Naive B cell (primary cell): Measurements from ENCODE around the gene SCEL. TPM values are rescaled to one million over a fixed set of nuclear protein-coding genes. Genes with fewer than 3 reads are reported as not detected.

Experiments used
- ATAC-seq, 2 donors: fragments of 150-1000 bp; cut with Tn5 transposase; 2 replicates each; pipeline ENCODE4 v1.10.0; 2021; ENCODE audit warnings: low read depth in 2 of 2, mild to moderate bottlenecking in 2 of 2, moderate library complexity in 2 of 2
- DNase-seq: peaks from one replicate; pipeline ENCODE4 v3.0.0; 2022
- H3K27ac Mint-ChIP-seq, 6 donors: one replicate each; pipeline ENCODE4 v1.8.0; 2020 to 2022; ENCODE audit warnings: mild to moderate bottlenecking in 6 of 6, mixed read lengths in 6 of 6, moderate library complexity in 5 of 6, inconsistent platforms in 2 of 6
- H3K27me3 Mint-ChIP-seq, 3 donors: one replicate each; pipeline ENCODE4 v1.8.0; 2021 to 2022; ENCODE audit warnings: mixed read lengths in 3 of 3, mild to moderate bottlenecking in 1 of 3
- H3K36me3 Mint-ChIP-seq, 2 donors: one replicate each; pipeline ENCODE4 v1.8.0; 2020 to 2022; ENCODE audit warnings: mixed read lengths in 2 of 2, inconsistent platforms in 1 of 2, mild to moderate bottlenecking in 1 of 2
- H3K4me1 Mint-ChIP-seq, 3 donors: one replicate each; pipeline ENCODE4 v1.8.0; 2020 to 2022; ENCODE audit warnings: mixed read lengths in 3 of 3, inconsistent platforms in 1 of 3, mild to moderate bottlenecking in 1 of 3, moderate library complexity in 1 of 3
- H3K4me3 Mint-ChIP-seq, 8 donors: one replicate each; pipeline ENCODE4 v1.8.0; 2020 to 2022; ENCODE audit warnings: mild to moderate bottlenecking in 8 of 8, mixed read lengths in 8 of 8, moderate library complexity in 8 of 8, inconsistent platforms in 2 of 8
- H3K9me3 Mint-ChIP-seq, 7 donors: one replicate each; pipeline ENCODE4 v1.8.0; 2020 to 2022; ENCODE audit warnings: mixed read lengths in 7 of 7, mild to moderate bottlenecking in 5 of 7, inconsistent platforms in 2 of 7, moderate library complexity in 1 of 7
- polyA plus RNA-seq, 6 donors: library from polyadenylated mRNA; unstranded; fragments of 300-500 nt; fragmentation: Illumina TruSeq; gene quantifications; one replicate each; pipeline ENCODE4 v1.2.3, GENCODE V29; 2021; ENCODE audit warnings: low read depth in 6 of 6

Gene SCEL
- polyA plus RNA-seq, 6 donors from 2014 or later: not detected

GRCh38 chr13:77548594-77548993 is 13.1 kb downstream of the SCEL start:
- Mint-ChIP-seq H3K9me3 (peaks cover 0 to 3% (median 0%) of the 10 kb centered on the region in 7 donors), H3K36me3 (no peaks in the 10 kb centered on the region), H3K4me1 (peaks cover 10 to 11% (median 11%) of the 10 kb centered on the region in 3 donors), H3K27me3 (peaks cover 0 to 5% (median 4%) of the 10 kb centered on the region in 3 donors), H3K4me3 (no peak overlapping the region), H3K27ac (no peak overlapping the region)
- DNase-seq: no peak
- ATAC-seq: no peak

DNA sequence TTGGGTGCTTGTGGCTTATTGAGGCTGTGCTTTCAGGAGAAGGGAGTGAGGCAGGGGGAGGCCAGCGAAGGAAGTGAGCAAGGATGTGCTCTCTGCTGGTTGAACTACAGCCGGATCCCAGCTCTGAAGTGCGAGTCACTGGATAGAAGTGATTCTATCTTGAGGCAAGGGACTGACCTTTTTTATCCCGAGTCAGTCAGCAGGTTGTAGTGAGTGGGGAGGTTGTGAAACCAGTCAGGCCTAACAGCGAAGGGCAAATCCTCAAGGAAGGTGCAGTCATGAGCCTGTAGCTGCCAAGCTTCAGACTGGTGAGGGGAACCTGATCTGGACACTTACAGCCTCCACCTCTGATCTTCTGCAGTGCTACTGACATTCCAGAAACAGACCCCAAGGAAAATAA is 18.6 kb downstream of the SCEL start:
- Mint-ChIP-seq H3K9me3 (peaks cover 0 to 4% (median 0%) of the 10 kb centered on the region in 7 donors), H3K4me1 (peaks cover 4 to 12% (median 6%) of the 10 kb centered on the region in 3 donors), H3K4me3 (no peak overlapping the region), H3K36me3 (no peaks in the 10 kb centered on the region), H3K27me3 (peaks cover 4 to 9% (median 5%) of the 10 kb centered on the region in 3 donors), H3K27ac (peak overlapping the region in 1 of 6 donors; percentile 52)
- DNase-seq (no peak), ATAC-seq (no peak)

DNA sequence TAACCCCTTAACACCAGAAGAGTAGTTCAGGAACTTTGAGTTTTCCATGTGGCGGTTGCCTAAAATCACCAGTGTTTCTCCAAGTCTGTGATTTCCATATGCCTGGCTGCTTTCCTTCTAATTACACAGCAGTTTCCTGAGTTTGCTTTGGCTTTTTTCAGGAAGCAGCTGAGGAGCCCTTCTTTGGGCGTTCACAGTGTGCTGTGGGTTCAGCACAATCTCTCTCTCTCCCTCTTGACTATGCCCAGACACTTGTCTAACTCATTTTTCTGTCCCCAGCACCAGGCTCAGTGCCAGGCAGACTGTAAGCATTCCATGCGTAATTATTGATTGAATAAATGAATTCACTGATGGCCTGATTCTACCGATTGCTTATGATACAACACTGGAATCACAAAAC is 19.7 kb downstream of the SCEL start:
- Mint-ChIP-seq H3K4me3 (no peak overlapping the region), H3K36me3 (no peaks in the 10 kb centered on the region), H3K27ac (no peak overlapping the region), H3K27me3 (peaks cover 0 to 9% (median 0%) of the 10 kb centered on the region in 3 donors), H3K9me3 (peaks cover 0 to 4% (median 0%) of the 10 kb centered on the region in 7 donors), H3K4me1 (peaks cover 6 to 18% (median 9%) of the 10 kb centered on the region in 3 donors)
- no peak for ATAC-seq
- DNase-seq: no peak

DNA sequence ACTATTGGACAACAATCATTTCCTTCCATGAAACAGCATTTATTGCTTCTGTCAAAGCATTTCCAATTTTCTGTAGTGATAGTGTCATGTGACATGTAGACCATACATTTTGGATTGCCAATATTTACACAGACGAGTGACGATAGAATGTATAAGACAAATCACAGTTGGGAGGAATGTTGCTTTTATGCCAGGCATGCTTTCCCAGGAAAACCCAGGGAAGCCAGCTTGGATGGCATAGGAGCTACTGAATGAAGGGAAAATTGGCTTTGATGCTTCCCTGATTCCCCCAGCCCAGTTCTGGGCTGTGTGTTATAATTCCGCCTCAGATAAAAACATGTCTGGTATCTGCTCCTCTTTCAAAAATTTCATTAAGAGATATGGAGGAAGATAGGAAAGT is 22.5 kb downstream of the SCEL start:
- Mint-ChIP-seq H3K9me3 (peaks cover 0 to 2% (median 0%) of the 10 kb centered on the region in 7 donors), H3K4me1 (peaks cover 6 to 18% (median 9%) of the 10 kb centered on the region in 3 donors), H3K36me3 (no peaks in the 10 kb centered on the region), H3K27ac (peak overlapping the region in 3 of 6 donors; percentile 18 to 67 (median 19)), H3K27me3 (peaks cover 0 to 11% (median 0%) of the 10 kb centered on the region in 3 donors), H3K4me3 (peak overlapping the region in 1 of 8 donors; percentile 45)
- DNase-seq (no peak), ATAC-seq (no peak)

GRCh38 chr13:77563111-77563510 is 27.6 kb downstream of the SCEL start:
- ATAC-seq (no peak), DNase-seq (no peak)
- Mint-ChIP-seq H3K27me3 (peaks cover 0 to 7% (median 0%) of the 10 kb centered on the region in 3 donors), H3K9me3 (no peaks in the 10 kb centered on the region), H3K4me3 (no peak overlapping the region), H3K27ac (no peak overlapping the region), H3K36me3 (no peaks in the 10 kb centered on the region), H3K4me1 (peaks cover 4 to 16% (median 6%) of the 10 kb centered on the region in 3 donors)

DNA sequence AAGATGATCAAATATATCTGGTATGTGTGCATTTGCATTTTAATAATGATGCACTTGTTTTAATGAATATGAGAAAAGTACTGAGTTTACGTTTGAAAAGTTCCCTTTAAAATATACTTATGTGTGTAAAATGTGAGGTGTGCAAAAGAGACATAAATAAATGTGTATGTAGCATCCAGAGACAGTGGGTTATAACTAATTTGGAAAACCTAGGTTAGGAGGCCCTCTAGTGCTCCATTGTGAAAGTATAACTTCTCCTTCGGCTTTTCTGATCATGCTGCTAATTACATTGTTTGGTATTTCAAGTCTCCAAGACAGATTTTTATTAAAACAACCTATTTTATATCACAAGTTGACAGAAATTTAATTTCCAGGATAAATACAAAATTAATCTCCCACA is 30.1 kb downstream of the SCEL start:
- H3K27ac Mint-ChIP-seq: no peak overlapping the region
- H3K4me1 Mint-ChIP-seq: no peaks in the 10 kb centered on the region
- DNase-seq (peak; percentile 26), ATAC-seq (peak; percentile 37 to 59)
- peaks cover 0 to 7% (median 0%) of the 10 kb centered on the region in 3 donors for H3K27me3 Mint-ChIP-seq
- no peak overlapping the region for H3K4me3 Mint-ChIP-seq
- H3K9me3 Mint-ChIP-seq: no peaks in the 10 kb centered on the region
- no peaks in the 10 kb centered on the region for H3K36me3 Mint-ChIP-seq

GRCh38 chr13:77571956-77572355 is 36.5 kb downstream of the SCEL start:
- ATAC-seq: no peak
- H3K27me3 Mint-ChIP-seq: peaks cover 18 to 32% (median 20%) of the 10 kb centered on the region in 3 donors
- H3K36me3 Mint-ChIP-seq: no peaks in the 10 kb centered on the region
- no peak overlapping the region for H3K27ac Mint-ChIP-seq
- no peaks in the 10 kb centered on the region for H3K9me3 Mint-ChIP-seq
- DNase-seq: no peak
- no peaks in the 10 kb centered on the region for H3K4me1 Mint-ChIP-seq
- H3K4me3 Mint-ChIP-seq: no peak overlapping the region

DNA sequence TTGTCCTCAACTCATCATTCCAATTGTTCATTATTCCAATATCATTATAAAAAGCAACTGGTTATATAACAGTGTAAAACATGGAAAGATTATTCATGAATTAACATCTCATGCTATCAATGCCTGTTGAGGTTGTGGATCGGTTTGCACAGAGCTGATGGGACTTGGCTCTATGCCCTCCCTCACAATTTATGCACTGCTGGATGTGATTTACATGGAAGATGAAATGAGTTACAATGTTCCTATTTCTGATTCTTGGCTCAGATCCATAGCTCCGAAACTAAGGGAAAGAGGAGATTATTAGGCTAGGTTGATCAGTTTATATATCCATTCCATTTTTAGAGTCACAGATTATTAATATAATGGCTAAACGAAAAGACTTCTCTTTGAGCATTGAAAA is 38.6 kb downstream of the SCEL start:
- H3K4me1 Mint-ChIP-seq: no peaks in the 10 kb centered on the region
- no peak overlapping the region for H3K4me3 Mint-ChIP-seq
- ATAC-seq (no peak), DNase-seq (no peak)
- peaks cover 21 to 53% (median 31%) of the 10 kb centered on the region in 3 donors for H3K27me3 Mint-ChIP-seq
- H3K9me3 Mint-ChIP-seq: no peaks in the 10 kb centered on the region
- no peak overlapping the region for H3K27ac Mint-ChIP-seq
- no peaks in the 10 kb centered on the region for H3K36me3 Mint-ChIP-seq

DNA sequence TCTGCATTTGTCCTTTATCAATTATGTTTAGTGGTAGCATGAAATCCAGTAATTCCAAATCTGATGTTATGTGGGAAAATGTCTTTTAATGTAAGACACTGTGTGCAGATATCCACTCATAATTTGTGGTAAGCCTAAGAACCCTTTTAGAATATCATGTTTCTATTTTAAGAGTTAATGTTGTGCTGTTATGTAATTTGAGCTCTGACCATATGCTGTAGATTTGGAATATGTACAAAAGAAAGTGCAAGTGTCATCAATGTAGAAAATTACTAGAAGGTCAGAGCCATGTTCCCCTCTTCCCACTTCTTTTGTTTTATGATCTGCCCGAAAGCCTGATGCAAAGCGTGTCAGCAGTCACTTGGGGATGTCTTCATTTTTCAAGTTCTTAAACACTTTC is 44.5 kb downstream of the SCEL start:
- no peaks in the 10 kb centered on the region for H3K4me1 Mint-ChIP-seq
- ATAC-seq: no peak
- no peaks in the 10 kb centered on the region for H3K9me3 Mint-ChIP-seq
- DNase-seq: no peak
- no peak overlapping the region for H3K4me3 Mint-ChIP-seq
- peak overlapping the region in 1 of 6 donors; percentile 16 for H3K27ac Mint-ChIP-seq
- peaks cover 16 to 39% (median 25%) of the 10 kb centered on the region in 3 donors for H3K27me3 Mint-ChIP-seq
- no peaks in the 10 kb centered on the region for H3K36me3 Mint-ChIP-seq

DNA sequence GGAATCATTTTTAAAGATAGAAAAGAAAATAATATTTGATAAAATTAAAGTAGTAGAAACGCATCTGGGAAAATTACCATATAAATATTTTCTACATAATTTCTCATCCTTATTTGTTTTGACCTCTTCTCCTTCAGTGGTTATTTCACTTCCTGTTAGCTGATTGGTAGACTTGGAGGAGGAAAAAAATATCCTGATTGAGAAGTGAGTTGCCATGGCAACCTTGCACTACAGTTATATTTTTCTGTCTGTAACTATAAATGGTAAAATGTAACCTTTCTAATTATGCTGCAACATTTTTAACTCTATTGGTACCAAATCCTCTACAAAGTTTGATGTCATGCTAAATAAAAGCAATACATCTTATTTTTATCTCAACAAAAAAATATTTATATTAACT is 45.2 kb downstream of the SCEL start:
- H3K4me3 Mint-ChIP-seq: no peak overlapping the region
- no peaks in the 10 kb centered on the region for H3K36me3 Mint-ChIP-seq
- no peaks in the 10 kb centered on the region for H3K4me1 Mint-ChIP-seq
- DNase-seq: no peak
- no peaks in the 10 kb centered on the region for H3K9me3 Mint-ChIP-seq
- no peak overlapping the region for H3K27ac Mint-ChIP-seq
- ATAC-seq: no peak
- H3K27me3 Mint-ChIP-seq: peaks cover 13 to 34% (median 23%) of the 10 kb centered on the region in 3 donors

GRCh38 chr13:77583581-77583980 is 48.1 kb downstream of the SCEL start:
- ATAC-seq (no peak), DNase-seq (no peak)
- Mint-ChIP-seq H3K27ac (no peak overlapping the region), H3K27me3 (peaks cover 0 to 5% (median 5%) of the 10 kb centered on the region in 3 donors), H3K4me3 (no peak overlapping the region), H3K9me3 (no peaks in the 10 kb centered on the region), H3K4me1 (no peaks in the 10 kb centered on the region), H3K36me3 (no peaks in the 10 kb centered on the region)

DNA sequence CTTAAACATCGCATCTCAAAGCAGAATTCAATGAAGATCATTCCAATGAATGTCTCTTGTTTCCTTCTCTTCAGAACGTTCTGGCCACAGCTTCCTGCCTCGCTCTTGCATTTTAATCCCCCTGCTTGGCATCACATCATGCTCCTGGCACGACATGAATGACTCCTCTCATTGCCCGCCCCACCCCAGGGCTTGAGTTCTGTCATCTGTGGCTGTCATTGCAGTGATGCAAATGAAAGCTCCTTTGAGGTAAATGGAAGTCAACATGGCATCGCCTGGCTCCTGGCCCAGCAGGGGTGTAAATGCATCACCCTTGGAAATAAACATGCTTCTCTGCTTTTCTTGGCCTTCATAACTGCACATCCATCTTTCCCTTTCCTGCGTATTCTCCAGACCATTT is 48.6 kb downstream of the SCEL start:
- Mint-ChIP-seq H3K4me3 (no peak overlapping the region), H3K4me1 (no peaks in the 10 kb centered on the region), H3K9me3 (no peaks in the 10 kb centered on the region), H3K27me3 (peaks cover 0 to 5% (median under 1%) of the 10 kb centered on the region in 3 donors), H3K36me3 (no peaks in the 10 kb centered on the region), H3K27ac (no peak overlapping the region)
- DNase-seq: no peak
- no peak for ATAC-seq

DNA sequence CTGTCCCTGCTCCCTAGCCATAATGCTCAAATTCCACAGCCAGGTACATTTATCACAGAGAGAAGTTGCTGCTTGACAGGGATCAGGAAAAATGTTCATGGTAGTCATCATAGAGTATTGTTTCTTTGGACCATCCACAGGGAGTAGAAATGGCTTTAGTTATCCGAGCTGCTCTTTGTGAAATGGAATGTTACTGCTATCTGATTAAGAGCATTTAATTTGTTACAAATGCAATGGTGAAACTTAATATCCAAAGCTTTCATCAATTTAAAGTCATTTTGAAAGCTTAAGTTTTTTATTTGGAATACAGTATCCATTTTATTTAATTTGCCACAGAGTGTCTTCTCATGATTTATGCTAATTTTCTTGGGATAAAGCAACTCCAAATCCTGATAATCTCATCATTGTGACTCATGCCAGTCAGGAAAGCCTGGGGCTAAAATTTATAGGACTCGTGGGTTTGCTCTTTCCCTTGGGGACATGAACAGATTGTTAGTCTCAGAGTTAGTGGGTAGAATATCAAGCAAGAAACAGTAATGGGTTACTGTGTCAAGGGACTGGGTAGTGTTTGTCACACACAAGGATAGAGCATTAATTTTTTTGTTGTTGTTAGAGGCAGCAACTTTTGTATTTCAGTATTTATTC is 59.8 kb downstream of the SCEL start:
- DNase-seq (no peak), ATAC-seq (no peak)
- no peaks in the 10 kb centered on the region for H3K9me3 Mint-ChIP-seq
- H3K27ac Mint-ChIP-seq: no peak overlapping the region
- H3K4me3 Mint-ChIP-seq: no peak overlapping the region
- H3K27me3 Mint-ChIP-seq: peaks cover 4 to 32% (median 21%) of the 10 kb centered on the region in 3 donors
- peaks cover 0 to 1% (median 0%) of the 10 kb centered on the region in 3 donors for H3K4me1 Mint-ChIP-seq
- H3K36me3 Mint-ChIP-seq: no peaks in the 10 kb centered on the region

GRCh38 chr13:77596777-77597176 is 61.3 kb downstream of the SCEL start:
- H3K27me3 Mint-ChIP-seq: peaks cover 4 to 34% (median 21%) of the 10 kb centered on the region in 3 donors
- H3K4me3 Mint-ChIP-seq: no peak overlapping the region
- H3K27ac Mint-ChIP-seq: no peak overlapping the region
- H3K4me1 Mint-ChIP-seq: peaks cover 0 to 1% (median 0%) of the 10 kb centered on the region in 3 donors
- DNase-seq (no peak), ATAC-seq (no peak)
- no peaks in the 10 kb centered on the region for H3K9me3 Mint-ChIP-seq
- no peaks in the 10 kb centered on the region for H3K36me3 Mint-ChIP-seq
